IPS DF 19.7 (cell line): Measurements from ENCODE around the gene NOM1.

Experiments
- DNase-seq: peaks from one replicate; pipeline ENCODE4 v3.0.0-alpha.2; 2013; ENCODE audit warnings: low read depth, low spot score

Gene NOM1

DNA sequence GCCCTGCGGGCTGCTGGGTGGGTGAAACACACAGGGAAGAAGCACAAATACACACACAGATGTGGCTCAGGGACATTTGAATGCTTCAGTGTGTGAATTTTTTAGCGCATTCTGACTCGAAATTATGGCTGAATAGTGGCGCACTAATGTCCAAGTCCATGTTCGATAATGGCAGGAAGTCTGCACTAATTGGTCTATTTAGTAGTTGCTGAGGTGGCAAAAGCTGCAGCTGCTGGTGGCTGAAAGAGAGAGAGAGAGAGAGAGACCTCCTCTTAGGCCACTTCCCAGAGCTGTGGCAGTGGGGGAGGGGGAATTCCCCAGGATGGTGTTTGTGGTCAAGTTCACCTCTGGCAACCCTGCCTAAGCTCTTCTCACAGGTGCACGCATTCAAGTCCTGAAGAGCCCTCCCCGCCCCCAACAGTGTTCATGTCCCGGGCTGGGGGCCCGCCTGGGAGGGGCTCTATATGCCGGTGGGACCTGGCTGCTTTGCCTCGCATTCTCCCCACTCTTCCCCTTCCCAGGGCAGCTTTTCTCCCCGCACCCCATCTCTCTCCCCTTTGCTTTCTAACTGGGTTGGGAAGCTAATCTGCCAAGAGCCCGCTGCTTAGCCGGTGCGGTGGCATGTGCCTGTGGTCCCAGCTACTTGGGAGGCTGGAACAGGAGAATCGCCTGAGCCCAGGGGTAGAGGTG is 67.0 kb downstream of the NOM1 start:
- DNase-seq = no peak

DNA sequence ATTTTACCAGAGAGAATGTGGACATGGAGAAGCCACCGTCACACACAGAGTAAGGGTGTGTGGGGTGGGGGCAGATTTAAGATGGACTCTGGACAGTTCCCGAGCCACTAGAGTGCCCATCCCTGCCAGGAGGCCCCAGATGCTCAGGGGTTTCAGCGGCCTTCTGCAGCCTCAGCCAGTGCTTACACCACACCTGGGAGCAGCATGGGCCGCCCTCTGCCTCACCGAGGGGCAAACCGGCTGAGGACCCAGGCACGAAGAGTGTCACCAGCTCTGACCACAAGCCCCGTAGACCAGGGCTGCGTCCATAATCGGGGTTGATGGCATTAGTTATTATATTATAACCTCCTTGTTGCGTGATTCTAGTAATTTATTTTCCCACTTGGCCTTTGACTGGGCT is 67.6 kb downstream of the NOM1 start:
- no peak for DNase-seq

DNA sequence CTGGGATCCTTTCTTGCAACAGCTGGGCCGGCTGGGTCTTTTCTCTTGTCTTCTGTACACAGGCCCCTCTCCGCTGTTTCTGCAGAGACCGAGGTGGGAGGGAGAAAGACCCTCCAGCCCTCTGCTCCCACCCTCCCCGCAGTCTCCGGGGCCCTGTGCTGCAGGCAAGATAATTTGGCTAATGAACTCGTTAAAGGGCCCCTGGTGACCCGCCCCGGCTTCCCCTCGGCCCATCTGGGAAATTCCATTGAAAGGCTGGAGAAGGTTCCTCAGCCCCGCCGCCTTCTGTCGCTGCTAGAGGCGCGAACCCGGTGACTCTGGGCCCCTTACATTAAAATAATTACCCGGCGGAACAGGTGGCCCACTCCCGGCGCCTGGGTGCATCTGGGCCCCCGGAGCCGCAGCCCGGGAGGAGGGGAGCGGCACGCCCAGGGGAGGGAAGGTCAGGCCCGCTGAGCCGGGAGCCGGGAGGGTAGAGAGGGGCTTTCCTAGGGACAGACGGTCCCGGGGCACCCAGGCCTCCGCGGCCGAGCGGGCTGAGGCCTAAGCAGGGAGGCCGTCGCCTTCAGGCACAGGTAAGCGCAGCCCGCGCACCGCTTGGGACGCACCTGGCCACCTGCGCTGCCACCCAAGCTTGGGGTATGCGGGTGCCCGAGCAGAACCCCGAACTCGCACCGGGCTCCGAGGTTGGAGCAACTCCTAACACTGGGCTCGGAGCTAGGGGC is 68.3 kb downstream of the NOM1 start:
- DNase-seq = no peak

DNA sequence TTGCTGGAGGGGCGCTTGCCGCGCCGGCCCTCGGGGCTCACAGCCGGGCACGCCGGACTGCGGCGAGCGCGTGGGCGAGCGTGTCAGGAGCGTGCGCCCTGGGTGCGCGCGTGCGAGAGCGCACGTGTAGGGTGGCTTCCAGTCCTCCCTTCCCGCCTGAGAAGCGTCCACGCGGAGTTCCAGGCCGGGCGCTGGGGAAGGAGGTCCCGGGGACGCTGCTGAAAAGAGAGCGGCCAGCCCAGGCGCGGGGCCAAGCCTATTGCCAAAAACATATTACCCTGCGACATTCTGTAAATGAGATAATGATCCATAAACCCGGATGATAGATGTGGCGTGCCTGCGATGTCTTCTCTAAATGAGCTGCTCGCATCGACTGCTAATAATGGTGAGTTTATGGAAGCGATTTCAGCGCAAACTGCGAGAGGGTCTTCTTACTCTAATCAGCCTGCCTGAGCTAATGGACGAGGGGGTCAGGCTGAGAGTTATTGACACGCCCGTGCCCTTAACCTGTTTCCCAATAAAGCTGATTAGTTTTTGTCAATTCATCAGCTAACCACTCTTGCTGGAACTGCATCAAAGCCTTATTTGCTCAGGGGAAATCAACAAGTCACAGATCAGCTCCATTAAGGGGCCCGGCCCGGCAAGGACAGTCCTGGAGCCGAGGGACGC is 69.0 kb downstream of the NOM1 start:
- no peak for DNase-seq

DNA sequence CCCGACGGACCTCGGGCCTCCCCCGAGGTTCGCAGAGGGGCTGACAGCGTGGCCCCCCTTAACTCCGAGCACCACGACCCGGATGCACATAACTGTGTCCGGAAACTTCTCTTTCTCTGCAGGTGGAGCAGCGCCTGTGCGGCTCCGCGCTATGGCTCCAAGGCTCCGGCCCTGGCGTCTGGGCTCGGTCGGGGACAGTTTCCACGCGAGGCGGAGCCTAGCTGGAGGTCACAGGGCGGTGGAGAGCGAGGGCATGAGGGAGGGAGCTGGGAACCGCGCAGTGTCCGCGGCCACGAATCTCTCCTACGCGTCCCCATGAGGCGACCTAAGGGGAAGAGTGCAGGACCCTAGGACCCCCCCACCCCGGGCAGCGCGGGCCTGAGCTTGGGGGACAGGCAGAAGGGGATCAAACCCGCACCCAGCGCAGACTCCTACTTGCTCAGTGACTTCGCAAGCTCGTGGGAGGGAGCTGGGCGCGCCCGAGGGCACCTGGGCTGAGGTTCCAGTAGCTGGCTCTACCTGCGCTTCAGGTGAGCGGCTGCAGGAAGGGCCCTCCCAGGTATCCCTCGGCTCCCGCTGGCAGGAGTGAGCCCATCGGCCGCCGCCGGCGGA is 69.6 kb downstream of the NOM1 start:
- no peak for DNase-seq

DNA sequence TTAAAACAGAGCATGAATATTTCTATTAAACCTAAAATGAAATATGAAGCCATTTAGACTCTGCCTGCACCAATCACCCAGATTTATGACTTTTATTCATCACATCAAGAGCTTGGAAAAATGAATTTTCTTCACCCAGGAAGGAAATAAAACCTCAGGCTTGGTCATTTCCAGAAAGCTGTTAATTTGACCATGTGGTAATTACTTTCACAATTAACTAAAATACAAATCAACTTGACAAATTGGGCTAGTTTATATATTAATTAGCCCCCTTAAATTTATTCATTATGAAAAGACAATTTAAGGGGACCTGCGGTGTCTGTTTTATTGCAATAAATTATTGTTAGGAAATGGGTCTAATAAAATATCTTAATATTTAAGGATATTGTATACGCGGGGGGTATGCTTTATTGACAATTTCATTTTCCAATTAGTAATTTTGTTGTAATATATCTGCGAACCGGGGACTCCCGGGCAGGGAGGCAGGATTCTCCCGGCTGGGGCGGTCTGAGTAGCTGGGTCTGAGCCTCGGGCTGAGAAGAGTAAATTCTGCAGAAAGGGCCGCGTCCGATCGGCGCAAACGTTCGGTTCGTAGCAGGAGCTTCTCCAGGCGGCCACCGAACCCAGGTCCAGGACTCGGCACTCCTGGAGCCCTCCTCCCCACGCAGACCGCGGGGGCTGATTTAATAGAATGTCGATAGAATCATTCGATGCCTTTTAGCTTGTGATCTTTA is 70.4 kb downstream of the NOM1 start:
- DNase-seq = no peak

DNA sequence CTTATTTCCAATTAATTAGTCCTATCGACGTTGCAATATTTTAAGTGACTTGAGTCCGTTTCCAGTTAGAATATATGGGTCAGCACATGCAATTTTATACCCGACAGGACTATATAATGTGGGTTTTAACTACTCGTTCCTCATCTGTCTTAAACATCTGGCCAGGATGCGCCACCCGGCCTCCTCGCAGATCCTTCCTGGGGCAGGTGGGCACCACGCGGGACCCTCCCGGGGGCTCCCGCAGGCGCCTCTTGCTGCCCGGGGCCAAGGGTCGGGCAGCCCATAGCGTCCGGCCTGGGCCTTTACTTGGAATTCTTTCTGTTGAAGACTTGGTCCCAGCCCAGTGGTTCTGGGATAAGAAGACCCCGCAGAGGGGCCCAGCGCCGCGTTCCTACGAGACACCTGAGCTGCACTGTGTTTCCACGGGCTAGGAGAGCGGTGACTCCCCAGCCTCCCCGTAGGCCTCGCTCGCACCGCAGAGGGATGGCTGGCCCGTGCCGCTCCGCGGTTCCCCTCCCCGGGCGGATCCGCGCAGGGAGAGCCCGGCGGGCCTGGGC is 71.1 kb downstream of the NOM1 start:
- no peak for DNase-seq

DNA sequence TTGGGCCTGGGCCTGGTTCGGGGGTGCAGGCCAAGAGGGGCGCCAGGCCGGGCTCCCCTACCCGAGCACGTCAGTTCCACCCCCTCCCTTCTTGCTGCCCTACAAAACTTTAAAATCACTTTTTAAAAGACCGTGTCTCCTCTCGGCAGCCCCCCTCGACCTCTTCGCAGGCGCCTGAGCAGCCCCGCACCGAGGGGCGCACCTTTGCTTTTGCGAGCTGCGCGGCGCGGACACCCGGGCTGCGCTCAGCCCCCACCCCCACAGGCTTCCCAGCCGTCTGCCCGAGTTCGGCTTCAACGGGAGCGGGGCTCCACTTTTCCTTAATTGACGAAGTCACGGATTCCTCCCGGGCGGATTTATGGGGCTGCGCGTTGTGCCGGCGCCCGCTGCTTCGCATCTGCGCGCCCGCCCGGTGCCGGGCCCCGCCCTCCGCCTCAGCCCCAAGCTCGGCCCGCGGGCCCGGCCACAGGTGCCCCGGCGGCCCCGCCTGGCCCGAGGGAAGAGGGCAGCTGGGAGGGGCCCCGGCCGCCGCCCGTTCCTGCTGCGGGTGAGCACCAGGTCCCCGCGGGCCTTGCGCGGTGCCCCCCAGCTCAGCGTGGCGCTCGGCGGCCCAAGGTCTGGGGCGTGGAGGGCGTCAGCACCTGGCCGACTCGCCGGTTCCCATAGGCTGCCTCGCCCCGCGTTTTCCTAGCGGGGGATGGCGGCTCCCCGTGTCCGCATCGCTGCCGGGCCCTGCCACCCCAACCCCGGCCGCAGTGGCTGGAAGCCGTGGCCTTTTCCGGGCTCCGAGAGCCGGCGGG is 71.8 kb downstream of the NOM1 start:
- no peak for DNase-seq

DNA sequence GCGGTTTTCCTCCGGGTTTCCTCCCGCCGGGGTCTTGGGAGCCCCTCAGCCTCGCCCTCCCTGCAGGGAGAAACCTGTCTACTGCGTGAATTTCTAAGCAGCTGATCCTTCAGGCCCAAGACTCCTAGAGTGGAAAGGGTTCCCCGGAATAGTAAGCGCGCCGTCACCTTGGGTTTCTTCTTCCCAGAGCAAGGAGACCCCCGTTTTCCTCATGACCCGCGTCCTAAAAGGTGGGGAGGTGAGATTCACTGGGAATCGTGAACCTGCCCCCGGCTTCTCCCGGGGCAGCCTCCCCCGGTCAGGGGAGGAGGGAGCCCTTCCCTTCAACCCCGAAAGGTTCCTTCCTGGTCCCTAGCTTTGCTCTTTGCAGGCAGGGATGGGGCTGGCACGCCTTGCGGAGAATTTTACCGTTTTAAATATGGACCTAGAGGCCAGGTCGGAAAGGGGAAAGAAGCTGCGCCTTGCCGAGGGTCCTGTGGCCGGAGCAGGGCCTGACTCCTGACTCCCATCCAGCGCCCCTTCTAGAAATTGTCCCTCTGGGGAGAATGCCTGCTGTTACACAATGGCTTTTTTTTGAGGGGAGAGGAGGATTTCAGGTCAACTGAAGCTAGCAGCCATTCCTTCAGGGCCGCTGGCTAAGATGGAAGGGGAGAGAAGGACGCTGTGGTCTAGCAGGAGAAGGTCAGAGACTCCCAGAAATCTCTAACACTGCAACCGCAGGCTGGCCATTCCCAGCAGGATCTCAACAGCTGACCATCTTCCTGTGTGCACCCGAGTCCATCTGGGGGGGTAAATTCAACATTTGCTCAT is 72.6 kb downstream of the NOM1 start:
- no peak for DNase-seq
